H9 (cell line): ENCODE data around the gene PNMA8C. TPM values are rescaled to one million over a fixed set of nuclear protein-coding genes. Genes with fewer than 3 reads are reported as not detected.
"Not testable (repeated sequence)": the region's sequence is repeated elsewhere in the genome, so short reads cannot be mapped to it uniquely, and the experiment has no call there.

Source experiments
- DNase-seq: peaks from one replicate; pipeline ENCODE4 v3.0.0-alpha.2; 2017
- H2AFZ ChIP-seq: one replicate; pipeline ENCODE4 v1.6.1; 2013; ENCODE audit warnings: mild to moderate bottlenecking, low read length, control low read depth, moderate library complexity
- H2AK5ac ChIP-seq: 2 replicates; pipeline ENCODE4 v1.6.1; 2013; ENCODE audit warnings: low read length, control low read depth, mixed read lengths; ENCODE audit not compliant: insufficient read length
- H2BK120ac ChIP-seq: one replicate; pipeline ENCODE4 v1.6.1; 2013; ENCODE audit warnings: low read depth, mild to moderate bottlenecking, low read length, control low read depth, inconsistent platforms; ENCODE audit not compliant: poor library complexity, severe bottlenecking
- H2BK12ac ChIP-seq: 2 replicates; pipeline ENCODE4 v1.6.1; 2013; ENCODE audit warnings: low read length, control low read depth, mixed read lengths, low read depth; ENCODE audit not compliant: insufficient read length
- H2BK15ac ChIP-seq: 2 replicates; pipeline ENCODE4 v1.6.1; 2013; ENCODE audit warnings: low read depth, low read length, control low read depth
- H2BK20ac ChIP-seq: one replicate; pipeline ENCODE4 v1.6.1; 2013; ENCODE audit warnings: low read depth, mild to moderate bottlenecking, low read length, control low read depth, inconsistent platforms; ENCODE audit not compliant: poor library complexity, severe bottlenecking
- H2BK5ac ChIP-seq: 2 replicates; pipeline ENCODE4 v1.6.1; 2013; ENCODE audit warnings: low read length, control low read depth, mixed read lengths; ENCODE audit not compliant: insufficient read length
- H3K14ac ChIP-seq: 2 replicates; pipeline ENCODE4 v1.6.1; 2013; ENCODE audit warnings: low read length, control low read depth; ENCODE audit not compliant: insufficient read depth
- H3K18ac ChIP-seq: 2 replicates; pipeline ENCODE4 v1.6.1; 2013; ENCODE audit warnings: low read depth, mild to moderate bottlenecking, mixed read lengths, low read length, control low read depth; ENCODE audit not compliant: insufficient read length
- H3K23ac ChIP-seq: 2 replicates; pipeline ENCODE4 v1.6.1; 2013; ENCODE audit warnings: low read length, control low read depth, mixed read lengths, low read depth; ENCODE audit not compliant: insufficient read length
- H3K23me2 ChIP-seq: 2 replicates; pipeline ENCODE4 v1.6.1; 2013; ENCODE audit warnings: low read depth, mild to moderate bottlenecking, mixed read lengths, low read length, control low read depth; ENCODE audit not compliant: insufficient read length, poor library complexity, severe bottlenecking
- H3K27ac ChIP-seq: 2 replicates; pipeline ENCODE4 v1.5.1; 2013; ENCODE audit warnings: low read length, control low read depth, mixed read lengths, low read depth; ENCODE audit not compliant: insufficient read length
- H3K27me3 ChIP-seq: 2 replicates; pipeline ENCODE4 v1.6.1; 2013; ENCODE audit warnings: low read length, control low read depth, inconsistent platforms; ENCODE audit not compliant: insufficient read depth
- H3K4ac ChIP-seq: 2 replicates; pipeline ENCODE4 v1.6.1; 2013; ENCODE audit warnings: low read depth, mild to moderate bottlenecking, control low read depth, inconsistent platforms, low read length, moderate library complexity
- H3K4me1 ChIP-seq: 2 replicates; pipeline ENCODE4 v1.6.1; 2013; ENCODE audit warnings: low read length, control low read depth, inconsistent platforms; ENCODE audit not compliant: insufficient read depth
- H3K4me2 ChIP-seq: 2 replicates; pipeline ENCODE4 v1.6.1; 2013; ENCODE audit warnings: low read length, control low read depth, mixed read lengths; ENCODE audit not compliant: insufficient read length, insufficient read depth
- H3K56ac ChIP-seq: 2 replicates; pipeline ENCODE4 v1.6.1; 2013; ENCODE audit warnings: low read depth, mild to moderate bottlenecking, mixed read lengths, low read length, control low read depth; ENCODE audit not compliant: insufficient read length
- H3K79me1 ChIP-seq: 2 replicates; pipeline ENCODE4 v1.6.1; 2013; ENCODE audit warnings: low read depth, mild to moderate bottlenecking, moderate library complexity, low read length, control low read depth, inconsistent platforms; ENCODE audit not compliant: insufficient read depth, poor library complexity, severe bottlenecking
- H3K79me2 ChIP-seq: 2 replicates; pipeline ENCODE4 v1.6.1; 2013; ENCODE audit warnings: low read length, control low read depth, inconsistent platforms; ENCODE audit not compliant: insufficient read depth
- H3K9ac ChIP-seq: 2 replicates; pipeline ENCODE4 v1.6.1; 2013; ENCODE audit warnings: low read length, control low read depth, mixed read lengths; ENCODE audit not compliant: insufficient read length; ENCODE audit errors: extremely low read depth
- H3K9me3 ChIP-seq: one replicate; pipeline ENCODE4 v1.6.1; 2013; ENCODE audit warnings: low read depth, low read length, inconsistent platforms; ENCODE audit not compliant: control insufficient read depth
- H3T11ph ChIP-seq: one replicate; pipeline ENCODE4 v1.6.1; 2013; ENCODE audit warnings: mild to moderate bottlenecking, low read length, control low read depth, inconsistent platforms
- H4K20me1 ChIP-seq: one replicate; pipeline ENCODE4 v1.6.1; 2013; ENCODE audit not compliant: control insufficient read depth, insufficient read length, insufficient read depth
- H4K5ac ChIP-seq: 2 replicates; pipeline ENCODE4 v1.6.1; 2013; ENCODE audit warnings: low read depth, mild to moderate bottlenecking, mixed read lengths, low read length, control low read depth; ENCODE audit not compliant: insufficient read length
- H4K8ac ChIP-seq: replicated peaks from 2 replicates; pipeline ENCODE4 v1.6.1; 2013; ENCODE audit warnings: low read length, control low read depth, mixed read lengths, low read depth; ENCODE audit not compliant: insufficient read length
- H4K91ac ChIP-seq: 2 replicates; pipeline ENCODE4 v1.6.1; 2013; ENCODE audit warnings: low read depth, mild to moderate bottlenecking, moderate library complexity, mixed read lengths, low read length, control low read depth; ENCODE audit not compliant: insufficient read length
- H3K27ac Mint-ChIP-seq, 3 experiments: 2 replicates in 2 of 3; 3 replicates in 1 of 3; pipeline ENCODE4 v1.8.0; 2020 to 2021; ENCODE audit warnings: mixed read lengths in 3 of 3, mild to moderate bottlenecking in 1 of 3, moderate library complexity in 1 of 3
- H3K27me3 Mint-ChIP-seq: 2 replicates; pipeline ENCODE4 v1.8.0; 2021; ENCODE audit warnings: low read depth, mild to moderate bottlenecking, moderate library complexity, mixed read lengths
- H3K36me3 Mint-ChIP-seq, 3 experiments: 2 replicates in 2 of 3; 3 replicates in 1 of 3; pipeline ENCODE4 v1.8.0; 2020 to 2021; ENCODE audit warnings: low read depth in 3 of 3, mixed read lengths in 3 of 3; ENCODE audit not compliant: insufficient read depth in 1 of 3
- H3K4me1 Mint-ChIP-seq, 2 experiments: 2 replicates each; pipeline ENCODE4 v1.8.0; 2020; ENCODE audit warnings: mixed read lengths in 2 of 2
- H3K4me3 Mint-ChIP-seq, 2 experiments: 2 replicates in 1 of 2; 3 replicates in 1 of 2; pipeline ENCODE4 v1.8.0; 2020 to 2021; ENCODE audit warnings: mild to moderate bottlenecking in 2 of 2, mixed read lengths in 2 of 2, moderate library complexity in 1 of 2
- H3K9me3 Mint-ChIP-seq, 2 experiments: 2 replicates in 1 of 2; 3 replicates in 1 of 2; pipeline ENCODE4 v1.8.0; 2020; ENCODE audit warnings: mild to moderate bottlenecking in 2 of 2, mixed read lengths in 2 of 2, moderate library complexity in 1 of 2
- CTCF ChIP-seq: fragments of 200-600 bp; sonication (generic); conservative IDR thresholded peaks from 3 replicates; pipeline ENCODE4 v1.8.0; 2021; ENCODE audit warnings: antibody characterized with exemption, mild to moderate bottlenecking
- WGBS: extraction: QIAGEN DNeasy Blood & Tissue Kit; methylation state at CpG from one replicate; pipeline ENCODE4 v1.1.7; 2013; ENCODE audit warnings: missing lambda C conversion rate, low lambda C conversion rate, mixed read lengths; ENCODE audit not compliant: insufficient read length; ENCODE audit errors: extremely low coverage; 5-methylcytosine and 5-hydroxymethylcytosine counted together
- total RNA-seq: library from RNA; stranded (reverse); gene quantifications from 2 replicates; pipeline ENCODE4 v1.2.1, GENCODE V29; 2021

PNMA8C gene
- total RNA-seq, 1 experiment from 2014 or later = 1.8 TPM

DNA sequence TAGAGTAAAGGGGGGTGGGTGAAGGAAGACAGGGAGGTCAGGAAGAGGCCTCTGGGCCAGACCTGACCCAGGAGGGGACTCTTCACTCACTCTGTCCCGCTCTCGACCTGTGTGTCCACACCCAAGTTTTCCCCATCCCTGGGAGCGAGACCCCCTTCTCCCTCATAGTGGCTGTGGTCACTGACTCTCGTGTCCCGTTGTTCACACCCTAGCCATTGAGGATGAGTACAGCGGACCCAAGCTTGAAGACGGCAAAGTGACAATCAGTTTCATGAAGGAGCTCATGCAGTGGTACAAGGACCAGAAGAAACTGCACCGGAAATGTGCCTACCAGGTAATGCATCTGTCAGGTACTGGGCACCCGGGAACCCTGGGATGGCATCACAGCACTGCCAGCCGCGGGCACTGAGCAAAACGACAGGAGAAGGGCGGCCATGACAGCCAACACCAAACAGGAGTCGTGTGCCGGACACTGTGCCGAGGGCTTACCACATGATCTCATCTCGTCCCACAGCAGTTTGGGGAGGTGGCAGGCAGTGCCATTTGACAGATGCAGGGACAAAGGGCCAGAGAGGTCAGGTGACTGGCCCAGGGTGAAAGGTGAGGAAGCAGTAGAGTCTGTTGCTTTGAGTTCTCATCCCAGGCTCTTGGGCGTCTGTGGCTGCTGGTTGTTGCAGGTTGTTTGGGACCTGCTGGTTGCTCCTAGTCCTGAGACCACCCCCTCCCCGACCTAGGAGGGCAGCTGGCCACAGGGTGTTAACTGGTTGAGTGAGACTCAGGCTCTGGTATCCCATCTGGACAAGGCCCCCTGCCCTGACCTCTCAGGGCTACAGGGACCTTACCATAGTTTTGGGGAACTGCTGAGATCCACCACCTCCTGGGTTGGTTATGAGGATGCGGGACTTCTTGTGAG, 52.2 kb downstream of the PNMA8C start:
- no peak overlapping the region for H3K4me2 ChIP-seq
- TF ChIP-seq CTCF = no peak
- peaks cover 7% of the 10 kb centered on the region; the same call in 1 of the 2 replicates for H3K4me1 ChIP-seq
- Mint-ChIP-seq H3K4me3 (no peak overlapping the region), H3K36me3 (peaks cover 34 to 62% (median 61%) of the 10 kb centered on the region in 3 experiments; a peak in 6 of 7 replicates), H3K9me3 (no peaks in the 10 kb centered on the region), H3K4me1 (peaks cover 26 to 35% of the 10 kb centered on the region in 2 experiments), H3K27me3 (no peaks in the 10 kb centered on the region; the same call in 1 of the 2 replicates), H3K27ac (no peak overlapping the region; a peak in 1 of 7 replicates)
- H4K91ac ChIP-seq = no peak overlapping the region
- no peak overlapping the region for H3K27ac ChIP-seq
- no peak overlapping the region for H2BK12ac ChIP-seq
- no peaks in the 10 kb centered on the region for H3K27me3 ChIP-seq
- H3K23me2 ChIP-seq = no peaks in the 10 kb centered on the region
- no peak overlapping the region for H3K56ac ChIP-seq
- H4K20me1 ChIP-seq = no peaks in the 10 kb centered on the region
- H4K5ac ChIP-seq = no peak overlapping the region
- no peak overlapping the region for H3T11ph ChIP-seq
- no peak overlapping the region for H2BK120ac ChIP-seq
- no peaks in the 10 kb centered on the region; the same call in 1 of the 2 replicates for H3K79me2 ChIP-seq
- H2BK15ac ChIP-seq = no peak overlapping the region
- H3K9ac ChIP-seq = no peak overlapping the region
- H2BK20ac ChIP-seq = no peak overlapping the region
- H4K8ac ChIP-seq = no peak overlapping the region
- no CpG with 5 or more reads among the region's 20 CpGs for WGBS
- H3K23ac ChIP-seq = no peak overlapping the region
- H3K9me3 ChIP-seq = no peaks in the 10 kb centered on the region
- no peak overlapping the region for H2AK5ac ChIP-seq
- DNase-seq = peak; percentile 14
- no peak overlapping the region for H2BK5ac ChIP-seq
- H3K18ac ChIP-seq = no peak overlapping the region
- H3K14ac ChIP-seq = no peak overlapping the region; the same call in 1 of the 2 replicates
- no peak overlapping the region for H2AFZ ChIP-seq
- no peak overlapping the region for H3K4ac ChIP-seq
- H3K79me1 ChIP-seq = no peaks in the 10 kb centered on the region

DNA sequence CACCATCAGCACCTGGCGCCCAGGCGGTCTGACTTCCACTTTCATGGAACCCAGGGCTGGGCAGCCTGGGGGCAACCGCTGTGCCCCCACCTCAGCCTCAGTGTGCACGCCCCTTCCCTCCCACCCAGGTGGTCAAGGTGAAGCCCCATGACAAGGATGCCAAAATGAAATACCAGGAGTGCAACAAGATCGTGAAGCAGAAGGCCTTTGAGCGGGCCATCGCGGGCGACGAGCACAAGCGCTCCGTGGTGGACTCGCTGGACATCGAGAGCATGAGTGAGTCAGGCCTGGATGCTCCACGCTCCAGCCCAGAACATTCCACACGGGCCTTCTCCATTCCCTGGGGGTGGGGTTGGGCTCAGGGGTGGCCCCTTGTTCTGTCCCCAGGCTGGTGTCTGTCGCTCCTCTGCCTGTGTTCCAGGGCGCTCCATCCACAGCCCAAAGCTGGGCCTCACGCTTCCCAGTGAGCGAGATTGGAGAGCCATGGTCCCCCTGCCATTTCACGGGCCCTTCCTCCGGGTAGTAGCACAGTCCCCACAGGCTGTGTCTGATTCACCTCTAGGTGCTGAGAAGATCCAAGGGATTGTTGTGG, 53.2 kb downstream of the PNMA8C start:
- not testable (repeated sequence) for H4K20me1 ChIP-seq, H3K27me3 ChIP-seq, H3K56ac ChIP-seq, H4K91ac ChIP-seq, H2AFZ ChIP-seq, H3K23me2 ChIP-seq, H3K9me3 ChIP-seq, H4K8ac ChIP-seq, H2BK12ac ChIP-seq, H2BK120ac ChIP-seq, H3K27ac ChIP-seq, H3K4me3 Mint-ChIP-seq, H2BK5ac ChIP-seq, H3T11ph ChIP-seq, H4K5ac ChIP-seq, H2AK5ac ChIP-seq, H3K23ac ChIP-seq, H3K79me1 ChIP-seq, H3K9me3 Mint-ChIP-seq, H3K14ac ChIP-seq, H3K4me1 ChIP-seq, H3K9ac ChIP-seq, H3K4ac ChIP-seq, H2BK15ac ChIP-seq, H3K18ac ChIP-seq, H3K27me3 Mint-ChIP-seq, H3K4me2 ChIP-seq, H3K79me2 ChIP-seq, H2BK20ac ChIP-seq
- H3K36me3 Mint-ChIP-seq = peaks cover 33 to 59% (median 57%) of the 10 kb centered on the region in 3 experiments; a peak in 6 of 7 replicates
- H3K27ac Mint-ChIP-seq = peak overlapping the region in 2 of 3 experiments; percentile 73 to 86; a peak in 3 of 7 replicates
- peak; percentile 16 for DNase-seq
- WGBS = no CpG with 5 or more reads among the region's 22 CpGs
- peaks cover 32 to 41% of the 10 kb centered on the region in 2 experiments for H3K4me1 Mint-ChIP-seq
